Mesodermal cell (in vitro differentiated cells): ENCODE data around the gene PPP2R2B.
"Not testable (repeated sequence)": the region's sequence is repeated elsewhere in the genome, so short reads cannot be mapped to it uniquely, and the experiment has no call there.

Experiments used
- H3K27ac ChIP-seq: 2 replicates; pipeline ENCODE4 v1.7.0; 2013; ENCODE audit warnings: mild to moderate bottlenecking, low read depth, low read length, moderate library complexity; ENCODE audit not compliant: severe bottlenecking
- H3K36me3 ChIP-seq: 2 replicates; pipeline ENCODE4 v1.7.1; 2013; ENCODE audit warnings: mild to moderate bottlenecking, low read length, moderate library complexity; ENCODE audit not compliant: control insufficient read depth, insufficient read depth
- H3K4me1 ChIP-seq: one replicate; pipeline ENCODE4 v1.7.1; 2013; ENCODE audit warnings: mild to moderate bottlenecking, low read length; ENCODE audit not compliant: insufficient read depth, control insufficient read depth, poor library complexity, severe bottlenecking
- H3K4me3 ChIP-seq: 2 replicates; pipeline ENCODE4 v1.7.0; 2013; ENCODE audit warnings: low read length, control low read depth, mild to moderate bottlenecking; ENCODE audit not compliant: insufficient read depth, poor library complexity, severe bottlenecking; ENCODE audit errors: extremely low read depth
- H3K9me3 ChIP-seq: 2 replicates; pipeline ENCODE4 v1.7.1; 2013; ENCODE audit warnings: mild to moderate bottlenecking, low read length, moderate library complexity; ENCODE audit not compliant: control insufficient read depth
- WGBS, 2 experiments: methylation state at CpG; one replicate each; pipeline ENCODE4 v1.1.5; 2013; ENCODE audit warnings: missing lambda C conversion rate in 2 of 2; ENCODE audit not compliant: insufficient coverage in 2 of 2; 5-methylcytosine and 5-hydroxymethylcytosine counted together

PPP2R2B gene

GRCh38 chr5:146630472-146630871 lies 248.1 kb downstream of the PPP2R2B start:
- Histone ChIP-seq H3K36me3 (no peaks in the 10 kb centered on the region), H3K4me1 (no peaks in the 10 kb centered on the region), H3K4me3 (no peak overlapping the region), H3K27ac (no peak overlapping the region), H3K9me3 (no peaks in the 10 kb centered on the region)
- no CpG with 5 or more reads among the region's 3 CpGs for WGBS, 2 experiments

DNA sequence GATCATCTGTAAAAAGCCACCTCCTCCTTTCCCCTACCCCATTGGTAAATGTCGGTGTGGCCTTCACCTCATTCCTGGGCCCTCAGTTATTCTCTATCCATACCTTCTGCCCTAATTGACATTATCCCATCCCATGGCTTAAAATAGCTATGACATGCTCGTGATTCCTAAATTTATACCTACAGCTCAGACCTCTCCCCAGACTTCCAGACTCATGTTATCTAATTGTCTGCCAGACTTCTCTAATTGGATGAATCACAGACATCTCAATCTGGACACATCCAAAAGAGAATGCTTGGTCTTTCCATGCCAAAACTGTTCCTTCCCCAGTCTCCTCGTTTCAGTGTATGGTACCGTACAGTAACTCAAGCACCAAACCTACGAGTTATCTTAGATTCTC lies 249.6 kb downstream of the PPP2R2B start:
- WGBS, 2 experiments: 84 to 94% methylated on average over 3 to 5 of the region's 5 CpGs
- Histone ChIP-seq H3K9me3 (no peaks in the 10 kb centered on the region), H3K4me1 (no peaks in the 10 kb centered on the region), H3K27ac (no peak overlapping the region), H3K36me3 (no peaks in the 10 kb centered on the region), H3K4me3 (no peak overlapping the region)

- Histone ChIP-seq H3K9me3 (no peaks in the 10 kb centered on the region), H3K27ac (no peak overlapping the region), H3K36me3 (no peaks in the 10 kb centered on the region), H3K4me1 (no peaks in the 10 kb centered on the region), H3K4me3 (no peak overlapping the region)
- 86 to 90% methylated on average over 1 of the region's 1 CpG for WGBS, 2 experiments
Measured at GRCh38 chr5:146626936-146627335, 251.6 kb downstream of the PPP2R2B start.

GRCh38 chr5:146624179-146624578 lies 254.4 kb downstream of the PPP2R2B start:
- no peak overlapping the region for H3K4me3 ChIP-seq
- WGBS, 2 experiments: 76 to 81% methylated on average over 2 of the region's 2 CpGs
- H3K36me3 ChIP-seq: no peaks in the 10 kb centered on the region
- no peaks in the 10 kb centered on the region for H3K4me1 ChIP-seq
- no peaks in the 10 kb centered on the region for H3K9me3 ChIP-seq
- H3K27ac ChIP-seq: no peak overlapping the region

DNA sequence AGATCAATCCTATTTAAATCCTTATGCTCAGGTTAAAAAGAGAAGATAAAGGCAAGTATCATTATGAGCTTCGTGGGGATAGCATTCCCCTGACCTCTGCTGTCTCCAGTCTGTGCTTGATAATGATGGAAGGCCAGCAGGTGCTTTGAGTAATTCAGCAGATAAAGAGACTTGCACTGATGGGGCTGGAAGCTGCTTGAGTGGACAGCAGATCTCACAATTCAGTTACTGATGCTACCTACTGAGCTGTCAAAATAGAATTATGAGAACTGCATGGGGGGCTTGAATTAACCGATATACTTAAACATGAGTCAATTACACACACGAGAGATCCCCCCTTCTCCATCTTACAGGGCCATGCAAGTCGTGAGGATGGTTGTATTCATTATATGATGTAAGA lies 254.9 kb downstream of the PPP2R2B start:
- H3K4me1 ChIP-seq: no peaks in the 10 kb centered on the region
- no peaks in the 10 kb centered on the region for H3K9me3 ChIP-seq
- H3K27ac ChIP-seq: no peak overlapping the region
- WGBS, 2 experiments: 100% methylated on average over 1 of the region's 4 CpGs; no CpG with 5 or more reads in 1 of the 2 experiments
- no peaks in the 10 kb centered on the region for H3K36me3 ChIP-seq
- no peak overlapping the region for H3K4me3 ChIP-seq

DNA sequence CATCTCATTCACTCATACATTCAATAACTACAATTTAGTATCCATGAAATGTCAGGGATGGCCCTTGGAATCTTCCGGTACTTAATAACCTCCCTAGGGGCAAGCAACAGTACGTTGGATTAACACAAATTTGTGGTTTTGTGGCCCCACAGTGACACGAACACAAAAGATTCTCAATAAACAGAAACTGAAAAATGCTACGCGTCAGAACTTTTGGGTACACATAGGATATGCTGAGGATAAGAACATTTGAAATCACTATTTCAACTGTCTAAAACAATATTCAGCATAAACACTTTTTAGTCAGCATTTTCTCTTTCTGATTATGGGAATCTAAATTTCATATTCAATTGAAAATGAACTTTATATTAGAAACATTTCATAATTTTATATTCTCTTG lies 255.5 kb downstream of the PPP2R2B start:
- no peaks in the 10 kb centered on the region for H3K9me3 ChIP-seq
- no peak overlapping the region for H3K4me3 ChIP-seq
- H3K36me3 ChIP-seq: no peaks in the 10 kb centered on the region
- no peak overlapping the region for H3K27ac ChIP-seq
- WGBS, 2 experiments: 83 to 100% methylated on average over 1 to 3 of the region's 5 CpGs
- H3K4me1 ChIP-seq: no peaks in the 10 kb centered on the region

DNA sequence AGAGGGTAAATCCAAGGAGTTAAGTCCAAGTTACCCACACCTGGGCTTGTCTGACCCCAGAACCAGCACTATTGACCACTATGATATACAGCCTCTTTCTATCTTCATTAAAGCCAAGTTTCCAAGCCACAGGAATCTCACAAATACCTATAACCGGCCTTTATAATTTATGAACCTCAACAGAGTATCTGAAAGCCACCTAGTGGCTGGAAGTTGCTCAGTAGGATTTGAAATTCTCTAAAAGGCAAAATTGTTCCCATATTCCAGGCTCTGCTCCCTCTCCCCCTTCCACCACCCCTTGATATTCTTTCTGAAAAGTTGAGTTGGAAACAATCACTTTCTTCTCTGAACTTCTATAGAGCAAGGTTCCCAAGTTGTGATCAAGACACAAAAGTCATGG lies 256.2 kb downstream of the PPP2R2B start:
- H3K4me1 ChIP-seq: no peaks in the 10 kb centered on the region
- H3K36me3 ChIP-seq: no peaks in the 10 kb centered on the region
- H3K27ac ChIP-seq: no peak overlapping the region
- H3K9me3 ChIP-seq: no peaks in the 10 kb centered on the region
- no peak overlapping the region for H3K4me3 ChIP-seq
- WGBS, 2 experiments: no CpG with 5 or more reads among the region's 1 CpG

DNA sequence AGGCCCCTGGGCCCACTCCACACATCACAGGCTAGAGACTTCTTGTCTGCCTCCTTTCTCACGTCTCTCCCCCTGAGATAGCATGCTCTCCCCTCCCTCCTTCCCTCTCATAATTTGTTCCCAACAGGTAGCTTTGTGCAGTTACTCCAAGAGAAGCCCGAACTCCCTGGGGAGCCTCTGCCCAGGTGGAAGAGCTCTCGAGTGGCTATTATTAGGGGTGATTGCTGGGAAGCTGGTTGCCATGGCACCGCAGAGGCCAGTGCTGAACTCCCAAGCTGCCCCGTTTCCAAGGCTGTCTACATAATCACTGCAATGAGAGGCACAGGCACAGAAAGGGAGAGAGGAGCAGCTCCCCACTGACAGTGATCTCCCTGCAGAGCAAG lies 257.9 kb downstream of the PPP2R2B start:
- Histone ChIP-seq H3K4me3 (no peak overlapping the region), H3K27ac (no peak overlapping the region), H3K4me1 (no peaks in the 10 kb centered on the region), H3K36me3 (no peaks in the 10 kb centered on the region), H3K9me3 (no peaks in the 10 kb centered on the region)
- whole genome bisulfite sequencing, 2 experiments: 70 to 81% methylated on average over 3 to 5 of the region's 5 CpGs

- no peaks in the 10 kb centered on the region for H3K9me3 ChIP-seq
- no peaks in the 10 kb centered on the region for H3K36me3 ChIP-seq
- no peaks in the 10 kb centered on the region for H3K4me1 ChIP-seq
- 82 to 93% methylated on average over 6 to 10 of the region's 10 CpGs for WGBS, 2 experiments
- H3K4me3 ChIP-seq: no peak overlapping the region
- H3K27ac ChIP-seq: no peak overlapping the region
Measured at GRCh38 chr5:146620031-146620668, 258.4 kb downstream of the PPP2R2B start.

DNA sequence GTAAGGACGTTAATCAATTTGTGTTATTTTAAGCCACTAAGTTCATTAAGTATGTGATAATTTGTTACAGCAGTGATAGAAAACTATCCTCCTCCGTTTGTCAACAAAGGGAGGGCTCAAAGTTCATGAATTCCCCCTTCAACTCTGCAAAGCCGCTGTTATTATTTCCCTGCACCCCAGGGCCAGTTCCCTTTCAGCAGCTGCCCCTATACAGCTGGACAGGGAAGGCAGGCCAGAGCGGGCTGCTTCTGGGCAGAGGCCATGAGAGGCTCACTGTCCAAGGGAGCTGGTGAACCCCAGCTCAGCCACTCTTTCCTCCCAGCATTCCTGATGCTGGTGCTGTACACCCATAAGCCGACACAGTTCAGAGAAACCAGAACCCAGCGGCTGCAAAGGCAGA lies 260.1 kb downstream of the PPP2R2B start:
- H3K36me3 ChIP-seq: no peaks in the 10 kb centered on the region
- H3K4me3 ChIP-seq: no peak overlapping the region
- no peaks in the 10 kb centered on the region for H3K4me1 ChIP-seq
- H3K9me3 ChIP-seq: no peaks in the 10 kb centered on the region
- 87 to 92% methylated on average over 3 to 4 of the region's 6 CpGs for WGBS, 2 experiments
- no peak overlapping the region for H3K27ac ChIP-seq

- not testable (repeated sequence) for H3K4me3 ChIP-seq, H3K9me3 ChIP-seq, H3K4me1 ChIP-seq, H3K36me3 ChIP-seq, H3K27ac ChIP-seq
- no CpG with 5 or more reads among the region's 17 CpGs for WGBS, 2 experiments
Measured at GRCh38 chr5:146609731-146610130, 268.8 kb downstream of the PPP2R2B start.
